GM23338 (cell line): Measurements from ENCODE around the gene DHX32. TPM values are rescaled to one million over a fixed set of nuclear protein-coding genes. Genes with fewer than 3 reads are reported as not detected.

Experiments used
- ATAC-seq: fragments of 200-7000 bp; cut with Tn5 transposase; 3 replicates; pipeline ENCODE4 v1.9.1; 2020
- DNase-seq: peaks from one replicate; pipeline ENCODE4 v3.0.0-alpha.2; 2015; ENCODE audit warnings: low spot score
- H2AFZ ChIP-seq: fragments of 200-600 bp; sonication (generic); 2 replicates; pipeline ENCODE4 v1.8.0; 2016; ENCODE audit warnings: antibody characterized with exemption, mild to moderate bottlenecking, moderate library complexity
- H3F3A ChIP-seq: fragments of 200-600 bp; sonication (generic); replicated peaks from 2 replicates; pipeline ENCODE4 v1.8.0; 2017; ENCODE audit warnings: antibody characterized with exemption, mixed run types, low read depth
- H3K27ac ChIP-seq: fragments of 200-600 bp; sonication (generic); 2 replicates; pipeline ENCODE4 v1.6.1; 2016; ENCODE audit warnings: low read depth
- H3K27me3 ChIP-seq: fragments of 200-600 bp; sonication (generic); 2 replicates; pipeline ENCODE4 v1.8.0; 2016; ENCODE audit warnings: mild to moderate bottlenecking, mixed run types, moderate library complexity; ENCODE audit not compliant: insufficient read depth
- H3K36me3 ChIP-seq: fragments of 200-600 bp; sonication (generic); 2 replicates; pipeline ENCODE4 v1.8.0; 2016; ENCODE audit warnings: mild to moderate bottlenecking; ENCODE audit not compliant: insufficient read depth
- H3K4me1 ChIP-seq: fragments of 200-600 bp; sonication (generic); 2 replicates; pipeline ENCODE4 v1.8.0; 2016; ENCODE audit warnings: mild to moderate bottlenecking, moderate library complexity; ENCODE audit not compliant: insufficient read depth
- H3K4me2 ChIP-seq: fragments of 200-600 bp; sonication (generic); 2 replicates; pipeline ENCODE4 v1.7.1; 2017; ENCODE audit warnings: mixed run types
- H3K4me3 ChIP-seq: fragments of 200-600 bp; sonication (generic); 2 replicates; pipeline ENCODE4 v1.6.1; 2016; ENCODE audit warnings: mixed run types
- H3K79me2 ChIP-seq: fragments of 200-600 bp; sonication (generic); replicated peaks from 2 replicates; pipeline ENCODE4 v1.8.0; 2017; ENCODE audit warnings: mild to moderate bottlenecking; ENCODE audit not compliant: insufficient read depth
- H3K9me2 ChIP-seq: fragments of 200-600 bp; sonication (generic); 2 replicates; pipeline ENCODE4 v1.8.0; 2017; ENCODE audit not compliant: insufficient read depth
- H4K20me1 ChIP-seq: fragments of 200-600 bp; sonication (generic); replicated peaks from 2 replicates; pipeline ENCODE4 v1.8.0; 2017; ENCODE audit warnings: mild to moderate bottlenecking; ENCODE audit not compliant: insufficient read depth
- H3K27ac Mint-ChIP-seq: 2 replicates; pipeline ENCODE4 v1.8.0; 2020; ENCODE audit warnings: inconsistent platforms, mild to moderate bottlenecking, moderate library complexity, mixed read lengths
- H3K27me3 Mint-ChIP-seq: 3 replicates; pipeline ENCODE4 v1.8.0; 2022; ENCODE audit warnings: low read depth, mild to moderate bottlenecking, moderate library complexity, mixed read lengths, inconsistent platforms; ENCODE audit not compliant: insufficient read depth, poor library complexity
- H3K36me3 Mint-ChIP-seq: 3 replicates; pipeline ENCODE4 v1.8.0; 2021; ENCODE audit warnings: low read depth, mild to moderate bottlenecking, inconsistent platforms, moderate library complexity, mixed read lengths
- H3K4me1 Mint-ChIP-seq: 3 replicates; pipeline ENCODE4 v1.8.0; 2020; ENCODE audit warnings: mild to moderate bottlenecking, inconsistent platforms, mixed read lengths
- H3K4me3 Mint-ChIP-seq: 3 replicates; pipeline ENCODE4 v1.8.0; 2021; ENCODE audit warnings: moderate library complexity, mild to moderate bottlenecking, inconsistent platforms, mixed read lengths
- H3K9me3 Mint-ChIP-seq: 3 replicates; pipeline ENCODE4 v1.8.0; 2020; ENCODE audit warnings: moderate library complexity, mild to moderate bottlenecking, inconsistent platforms, mixed read lengths
- CREB1 ChIP-seq: fragments of 250-450 bp; sonication (Bioruptor Pico); IDR thresholded peaks from 2 replicates; pipeline ENCODE4 v1.5.0; 2020; ENCODE audit warnings: low read depth, mild to moderate bottlenecking, moderate library complexity
- EZH2 ChIP-seq: fragments of 200-600 bp; sonication (generic); IDR thresholded peaks from one replicate; pipeline ENCODE4 v1.8.0; 2017; ENCODE audit warnings: antibody characterized with exemption, mild to moderate bottlenecking, low read depth; ENCODE audit not compliant: unreplicated experiment
- EZH2phosphoT487 ChIP-seq: fragments of 200-600 bp; sonication (generic); IDR thresholded peaks from one replicate; pipeline ENCODE4 v1.8.1; 2018; ENCODE audit warnings: antibody characterized with exemption; ENCODE audit not compliant: unreplicated experiment
- JUNB ChIP-seq: IDR thresholded peaks from one replicate; pipeline ENCODE4 v1.6.1; 2016; ENCODE audit warnings: antibody characterized with exemption; ENCODE audit not compliant: unreplicated experiment
- NANOG ChIP-seq: IDR thresholded peaks from 2 replicates; pipeline ENCODE4 v1.6.1; 2016; ENCODE audit warnings: antibody characterized with exemption, borderline replicate concordance
- POLR2AphosphoS5 ChIP-seq: IDR thresholded peaks from 2 replicates; pipeline ENCODE4 v1.6.1; 2016; ENCODE audit warnings: antibody characterized with exemption, low read depth
- STAT1 ChIP-seq: IDR thresholded peaks from one replicate; pipeline ENCODE4 v1.6.1; 2016; ENCODE audit warnings: antibody characterized with exemption; ENCODE audit not compliant: unreplicated experiment
- ZNF114 ChIP-seq: fragments of 250-450 bp; sonication (Bioruptor Pico); IDR thresholded peaks from 2 replicates; pipeline ENCODE4 v1.5.0; 2020; ENCODE audit warnings: mild to moderate bottlenecking, moderate library complexity
- ZNF331 ChIP-seq: fragments of 250-450 bp; sonication (Bioruptor Pico); IDR thresholded peaks from 2 replicates; pipeline ENCODE4 v1.5.0; 2020; ENCODE audit warnings: low read depth, mild to moderate bottlenecking, moderate library complexity
- ZNF462 ChIP-seq: fragments of 250-450 bp; sonication (Bioruptor Pico); IDR thresholded peaks from 2 replicates; pipeline ENCODE4 v1.5.0; 2020; ENCODE audit warnings: mild to moderate bottlenecking, moderate library complexity
- polyA plus RNA-seq: library from polyadenylated mRNA; unstranded; fragments of >200 nt; fragmentation: Nextera tagmentation; extraction: Ambion mirVana; gene quantifications from 2 replicates; pipeline ENCODE4 v1.2.1, GENCODE V29; 2016
- total RNA-seq: library from RNA; depleted of rRNA; stranded (reverse); fragments of >200 nt; shearing (Covaris generic); gene quantifications from 2 replicates; pipeline ENCODE4 v1.2.3, GENCODE V29; 2014

DHX32 gene
- total and polyA plus RNA-seq, 2 experiments from 2014 or later = 9.5 to 21.6 TPM

GRCh38 chr10:125845617-125846016, 35.5 kb downstream of the DHX32 start (continued):
- TF ChIP-seq ZNF462 (no peak), STAT1 (no peak), POLR2AphosphoS5 (no peak), CREB1 (CRISPR knock-in tag) (no peak), EZH2 (no peak), JUNB (no peak), ZNF331 (CRISPR knock-in tag) (no peak), ZNF114 (CRISPR knock-in tag) (no peak)

- H3K4me3 ChIP-seq = no peak overlapping the region
- Mint-ChIP-seq H3K27ac (no peak overlapping the region), H3K36me3 (peaks cover 31% of the 10 kb centered on the region), H3K4me1 (no peaks in the 10 kb centered on the region), H3K4me3 (no peak overlapping the region), H3K9me3 (peaks cover 2% of the 10 kb centered on the region; the same call in 2 of the 3 replicates), H3K27me3 (peaks cover 5% of the 10 kb centered on the region)
- H3K79me2 ChIP-seq = no peaks in the 10 kb centered on the region
- no peak for DNase-seq
- H3K36me3 ChIP-seq = peaks cover 6% of the 10 kb centered on the region; the same call in 1 of the 2 replicates
- H3K27me3 ChIP-seq = no peaks in the 10 kb centered on the region
- H3K4me2 ChIP-seq = no peak overlapping the region
- H4K20me1 ChIP-seq = no peaks in the 10 kb centered on the region; the same call in 1 of the 2 replicates
- TF ChIP-seq CREB1 (CRISPR knock-in tag) (no peak), EZH2phosphoT487 (no peak), NANOG (no peak)
- H3K9me2 ChIP-seq = no peaks in the 10 kb centered on the region
- H3F3A ChIP-seq = no peaks in the 10 kb centered on the region
- no peak overlapping the region for H2AFZ ChIP-seq
- no peak overlapping the region for H3K27ac ChIP-seq
- no peak for ATAC-seq
- no peaks in the 10 kb centered on the region for H3K4me1 ChIP-seq
Observed at GRCh38 chr10:125844751-125845221, 36.3 kb downstream of the DHX32 start.
